OCI-LY3 (cell line): ENCODE results near the gene ABCC3.

Experiments used
- EZH2phosphoT487 ChIP-seq: fragments of 200-600 bp; shearing (Covaris generic); IDR thresholded peaks from 2 replicates; pipeline ENCODE4 v1.6.1; 2018; ENCODE audit warnings: antibody characterized with exemption, mixed run types, low read depth
- TF ChIP-seq, protein P1 (sequence below): fragments of 200-600, 300-600 bp; sonication (generic); IDR thresholded peaks from 2 replicates; pipeline ENCODE4 v1.5.1; 2014; ENCODE audit warnings: antibody characterized with exemption, low read length, low read depth

DNA sequence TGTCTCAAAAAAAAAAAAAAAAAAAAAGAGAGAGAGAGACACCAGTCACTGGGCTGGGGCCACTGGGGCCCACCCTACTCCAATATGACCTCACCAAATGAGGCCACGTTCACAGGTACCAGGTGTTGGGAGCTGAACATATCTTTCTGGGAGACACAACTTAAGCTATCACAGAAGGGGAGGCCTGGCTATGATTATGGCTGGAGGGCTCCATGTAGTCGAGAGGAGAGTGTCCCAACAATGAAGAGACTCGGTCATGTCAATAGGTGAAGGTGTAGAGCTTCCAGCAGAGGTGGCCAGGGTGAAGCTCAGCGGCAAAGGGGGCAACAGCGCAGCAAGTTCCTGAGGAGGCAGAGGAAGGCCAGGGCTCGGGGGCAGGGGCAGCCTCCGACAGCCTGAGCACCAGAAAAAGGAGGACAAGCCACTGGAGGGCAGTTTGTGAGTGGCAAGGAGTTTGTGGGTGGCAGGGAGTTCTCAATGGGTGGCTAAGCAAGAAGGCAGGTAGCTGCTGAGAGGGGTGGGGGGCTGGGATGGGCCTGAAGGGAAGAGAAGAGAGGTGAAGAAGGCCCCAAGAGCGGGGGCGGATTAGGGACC lies 28.0 kb downstream of the ABCC3 start:
- TF ChIP-seq, protein P1, sequence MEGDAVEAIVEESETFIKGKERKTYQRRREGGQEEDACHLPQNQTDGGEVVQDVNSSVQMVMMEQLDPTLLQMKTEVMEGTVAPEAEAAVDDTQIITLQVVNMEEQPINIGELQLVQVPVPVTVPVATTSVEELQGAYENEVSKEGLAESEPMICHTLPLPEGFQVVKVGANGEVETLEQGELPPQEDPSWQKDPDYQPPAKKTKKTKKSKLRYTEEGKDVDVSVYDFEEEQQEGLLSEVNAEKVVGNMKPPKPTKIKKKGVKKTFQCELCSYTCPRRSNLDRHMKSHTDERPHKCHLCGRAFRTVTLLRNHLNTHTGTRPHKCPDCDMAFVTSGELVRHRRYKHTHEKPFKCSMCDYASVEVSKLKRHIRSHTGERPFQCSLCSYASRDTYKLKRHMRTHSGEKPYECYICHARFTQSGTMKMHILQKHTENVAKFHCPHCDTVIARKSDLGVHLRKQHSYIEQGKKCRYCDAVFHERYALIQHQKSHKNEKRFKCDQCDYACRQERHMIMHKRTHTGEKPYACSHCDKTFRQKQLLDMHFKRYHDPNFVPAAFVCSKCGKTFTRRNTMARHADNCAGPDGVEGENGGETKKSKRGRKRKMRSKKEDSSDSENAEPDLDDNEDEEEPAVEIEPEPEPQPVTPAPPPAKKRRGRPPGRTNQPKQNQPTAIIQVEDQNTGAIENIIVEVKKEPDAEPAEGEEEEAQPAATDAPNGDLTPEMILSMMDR, result no peak
- TF ChIP-seq EZH2phosphoT487, result no peak
